HG03439 (cell line): ENCODE data around the gene RNF157.

Source experiments
- ATAC-seq: cut with Tn5 transposase; IDR thresholded peaks from one replicate; pipeline ENCODE4 v1.9.1; 2021; ENCODE audit warnings: mild to moderate bottlenecking, moderate library complexity; ENCODE audit not compliant: unreplicated experiment

RNF157 gene

DNA sequence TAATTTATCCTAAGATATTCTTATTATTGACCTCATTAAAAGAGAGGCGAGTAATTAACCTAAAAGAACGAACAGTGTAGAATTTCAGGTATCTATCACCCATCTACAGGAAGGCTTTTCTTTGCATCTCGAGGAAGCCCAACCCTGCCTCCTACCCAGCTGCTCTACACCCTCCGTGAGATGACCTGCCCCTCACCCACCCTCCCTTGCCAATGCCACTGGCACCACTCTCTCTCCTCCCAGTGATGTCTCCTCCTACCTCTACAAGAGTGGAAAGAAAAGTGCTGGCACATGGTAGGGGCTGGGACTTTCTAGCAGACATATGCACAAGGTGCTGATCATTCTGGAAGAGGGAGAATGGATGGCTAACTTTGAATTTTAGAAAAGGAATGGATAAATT, 76.4 kb downstream of the RNF157 start:
- ATAC-seq = no peak

DNA sequence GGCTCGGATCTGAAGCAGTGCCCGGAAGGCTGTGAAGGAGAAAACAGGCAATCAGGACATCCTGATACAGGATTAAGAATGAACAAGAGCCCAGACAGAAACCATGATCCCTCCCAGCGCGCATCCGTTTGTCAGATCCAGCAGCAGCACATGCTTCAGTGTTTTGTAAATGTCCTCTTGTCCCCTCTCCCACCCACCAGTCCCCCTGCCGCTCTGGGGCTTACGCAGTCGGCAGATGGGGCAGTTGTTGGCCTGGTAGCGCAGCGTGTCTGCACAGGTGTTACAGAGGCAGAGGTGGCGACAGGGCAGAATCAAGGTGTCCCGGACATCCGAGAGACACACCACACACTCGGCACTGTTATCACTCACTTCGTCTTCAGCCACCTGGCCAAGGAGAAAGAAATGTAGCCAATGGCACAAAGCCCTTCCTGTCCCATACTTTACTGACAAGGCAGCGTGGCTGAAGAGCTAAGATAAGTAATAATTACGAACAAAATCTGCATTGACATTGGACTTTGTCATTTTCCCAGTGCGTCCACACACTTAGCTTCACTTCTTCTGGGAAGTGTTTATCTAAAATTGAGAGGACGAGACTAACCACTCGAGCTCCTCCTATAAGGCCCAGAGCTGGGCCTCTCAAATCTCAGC, 78.5 kb downstream of the RNF157 start:
- ATAC-seq = no peak

DNA sequence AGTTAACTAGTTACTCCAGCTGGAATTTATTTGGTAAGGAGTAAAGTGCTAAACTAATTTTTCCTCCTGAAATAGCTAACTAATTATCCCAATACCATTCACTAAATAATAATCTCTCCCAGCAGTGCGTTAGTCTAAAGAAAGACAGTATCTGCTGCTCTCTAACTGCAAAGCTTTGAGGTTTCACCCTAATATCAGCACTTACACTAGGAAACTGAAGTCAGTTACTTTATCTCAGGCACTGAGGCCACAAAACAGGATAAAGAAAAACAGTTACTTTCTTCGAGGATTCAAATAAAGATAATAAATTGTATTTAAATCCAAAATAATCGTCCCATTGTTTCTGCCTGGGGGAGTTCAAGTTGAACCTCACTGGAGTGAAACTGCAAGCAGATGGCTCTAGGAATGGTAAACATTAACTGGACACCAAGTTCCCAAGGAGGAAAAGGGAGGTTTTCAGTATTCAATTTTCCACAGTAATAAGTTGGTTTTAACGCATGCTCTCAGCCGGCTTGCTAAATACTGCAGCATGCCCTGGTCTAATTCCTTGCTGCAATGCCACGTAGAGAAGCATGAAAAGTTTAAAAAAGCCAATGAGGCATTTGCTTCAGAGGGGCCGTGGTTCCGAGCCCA, 79.3 kb downstream of the RNF157 start:
- ATAC-seq = no peak

DNA sequence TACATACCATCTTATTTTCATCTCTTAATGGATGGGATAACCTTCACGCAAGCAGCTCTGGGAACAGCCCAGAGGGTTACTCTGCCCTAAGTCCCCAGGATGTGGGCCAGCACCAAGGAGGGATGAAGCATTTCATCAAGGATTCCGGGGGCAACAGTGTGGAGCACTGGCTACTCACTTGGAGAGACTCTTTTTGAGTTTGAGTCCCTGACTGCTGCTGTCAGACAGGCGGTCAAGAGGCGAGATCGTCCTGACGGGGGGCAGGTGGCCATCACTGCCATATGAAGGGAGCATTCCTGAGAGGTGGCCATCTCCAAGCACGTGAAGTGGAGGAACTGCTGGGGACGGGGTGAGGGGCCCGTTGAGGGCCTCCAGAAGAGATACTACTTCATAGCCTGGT, 81.1 kb downstream of the RNF157 start:
- no peak for ATAC-seq

DNA sequence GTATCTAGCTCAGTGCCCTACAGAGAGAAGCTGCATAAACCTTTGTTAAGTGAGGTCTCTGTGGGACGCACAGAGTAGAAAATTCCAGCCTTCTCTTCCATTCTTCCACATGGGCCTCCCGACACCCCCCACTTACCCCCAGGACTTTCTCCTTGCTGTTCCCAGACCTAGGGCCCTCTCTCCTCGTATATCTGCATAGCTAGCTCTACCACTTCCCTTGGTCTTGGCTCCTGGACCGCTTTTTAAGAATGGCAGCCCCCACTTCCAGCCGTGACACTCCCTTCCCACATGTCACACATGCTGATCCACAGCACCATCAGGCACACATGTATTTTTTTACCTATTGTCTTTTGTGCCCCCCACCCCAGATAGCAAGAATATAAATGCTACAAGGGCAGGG, 82.5 kb downstream of the RNF157 start:
- ATAC-seq = no peak

DNA sequence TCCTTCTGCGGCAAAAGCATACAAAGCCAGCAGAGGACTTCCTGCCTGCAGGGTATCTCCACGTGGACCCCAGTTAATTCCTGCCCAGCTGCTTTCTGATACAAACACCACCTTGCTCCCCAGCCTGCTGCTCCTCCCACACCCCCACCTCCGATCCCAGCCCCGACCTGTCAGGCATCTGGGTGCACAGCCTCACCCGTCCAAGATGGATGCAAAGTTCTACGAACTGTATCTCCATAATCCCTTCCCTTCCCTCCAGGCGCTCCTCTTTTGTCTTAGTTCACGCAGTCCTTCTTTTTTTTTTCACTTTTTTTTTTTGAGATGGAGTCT, 83.7 kb downstream of the RNF157 start:
- no peak for ATAC-seq

DNA sequence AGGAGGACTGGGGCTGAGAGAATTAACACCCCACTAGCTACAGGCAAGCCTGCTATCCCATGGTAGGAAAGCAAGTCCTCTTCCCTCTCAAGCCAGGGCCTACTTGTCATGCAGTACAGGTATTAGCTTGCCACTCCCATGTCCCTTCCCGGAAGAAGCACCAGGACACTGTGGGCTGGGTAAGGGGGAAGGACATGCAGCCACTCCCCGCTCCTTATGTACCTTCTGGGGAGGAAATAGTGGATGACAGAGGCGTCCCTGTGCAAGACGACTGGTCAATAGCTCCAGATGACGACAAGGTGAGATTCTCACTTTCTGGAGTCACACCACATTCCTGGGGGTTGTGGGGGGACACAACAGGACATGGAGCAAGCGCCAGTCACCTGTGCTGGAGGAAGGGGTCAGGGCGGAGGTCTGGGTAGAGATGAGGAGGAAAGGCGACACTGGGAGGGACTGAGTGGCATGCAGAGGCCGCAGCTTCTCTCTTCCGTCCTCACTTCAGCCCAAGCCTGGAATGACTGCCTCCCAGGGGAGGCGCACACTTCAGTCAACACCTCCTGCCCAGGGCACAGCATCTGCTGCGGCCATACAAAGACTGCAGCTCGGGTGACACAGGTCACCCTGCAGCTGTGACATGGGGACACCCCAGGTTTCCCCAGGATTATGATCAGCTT, 84.2 kb downstream of the RNF157 start:
- no peak for ATAC-seq

DNA sequence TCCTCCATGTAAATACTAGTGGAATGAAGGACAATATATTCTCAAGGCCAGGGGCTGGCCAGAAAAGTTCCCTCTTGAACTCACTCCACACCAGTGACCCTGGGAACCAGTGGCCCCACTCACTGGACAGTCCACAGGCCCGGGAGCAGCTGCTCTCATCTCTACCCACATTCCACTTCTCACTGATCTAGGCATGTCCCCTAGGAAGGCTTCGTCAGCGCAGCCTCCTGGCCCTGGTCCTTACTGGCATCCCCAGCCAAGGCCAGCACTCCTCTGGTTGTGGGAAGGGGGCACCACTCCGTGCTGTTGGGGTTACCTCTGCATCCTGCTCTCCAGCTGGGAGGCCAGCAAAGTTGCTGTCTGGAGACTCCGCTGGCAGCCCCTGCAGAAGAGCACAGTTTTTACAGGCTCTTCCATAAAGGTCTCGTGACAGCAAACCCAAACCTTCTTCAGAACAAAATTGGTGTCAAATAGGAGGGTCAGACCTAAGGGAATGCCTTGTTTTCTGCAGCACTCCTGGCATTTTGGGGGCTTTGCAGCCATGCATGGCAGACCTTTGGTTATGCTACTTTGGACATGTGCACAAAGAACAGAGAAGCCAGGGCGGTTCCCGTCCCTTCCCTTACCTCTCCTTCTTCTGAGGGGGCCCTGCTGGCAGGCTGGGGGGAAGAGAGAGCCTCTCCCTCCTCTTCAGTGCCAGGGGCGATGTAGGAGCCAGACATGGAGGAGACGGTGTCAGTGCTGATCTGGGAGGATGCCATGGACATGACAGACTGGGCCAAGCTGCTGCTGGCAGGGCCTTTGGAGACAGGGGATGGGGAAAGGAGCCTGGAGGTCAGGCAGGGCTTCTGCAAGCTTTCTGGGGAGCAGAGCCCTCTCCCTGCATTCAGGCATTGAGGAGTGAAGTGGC, 85.1 kb downstream of the RNF157 start:
- no peak for ATAC-seq

DNA sequence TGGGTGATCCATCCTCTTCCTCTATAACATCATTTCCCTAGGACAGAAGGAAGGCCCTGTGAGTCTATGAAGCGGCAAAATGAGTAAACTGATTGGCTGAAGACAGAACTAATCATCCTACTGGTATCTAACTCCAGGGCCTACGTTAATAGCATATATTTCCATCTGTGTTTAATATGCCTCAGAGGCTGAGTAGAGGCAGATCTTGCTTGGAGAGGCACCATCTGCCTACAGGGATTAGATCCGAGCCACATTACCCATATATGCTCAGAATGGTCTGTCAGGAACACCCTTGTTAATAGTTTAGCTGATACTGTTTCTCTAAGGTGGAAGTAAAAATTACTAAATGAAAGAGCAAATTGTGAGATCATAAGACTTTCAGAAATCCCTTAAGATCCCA, 86.0 kb downstream of the RNF157 start:
- ATAC-seq = no peak

DNA sequence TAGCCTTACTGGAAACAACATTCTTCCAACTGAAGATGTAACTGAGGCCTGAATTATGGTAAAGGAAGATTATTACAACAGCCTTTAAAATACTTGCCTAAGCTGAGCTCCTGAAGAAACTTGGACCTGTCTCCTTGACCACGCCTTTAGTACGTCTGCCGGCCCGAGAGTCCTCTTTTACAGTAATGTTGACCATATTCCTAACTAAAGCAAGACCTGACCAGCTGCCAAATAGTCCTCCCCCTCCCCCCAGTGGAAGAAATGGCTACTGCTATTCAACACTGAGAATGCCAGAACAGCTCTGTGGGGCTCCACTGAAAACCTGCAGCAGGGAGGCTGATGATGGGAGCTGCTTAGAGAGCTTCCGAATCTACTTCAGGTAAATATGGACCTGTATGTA, 86.7 kb downstream of the RNF157 start:
- ATAC-seq = no peak

DNA sequence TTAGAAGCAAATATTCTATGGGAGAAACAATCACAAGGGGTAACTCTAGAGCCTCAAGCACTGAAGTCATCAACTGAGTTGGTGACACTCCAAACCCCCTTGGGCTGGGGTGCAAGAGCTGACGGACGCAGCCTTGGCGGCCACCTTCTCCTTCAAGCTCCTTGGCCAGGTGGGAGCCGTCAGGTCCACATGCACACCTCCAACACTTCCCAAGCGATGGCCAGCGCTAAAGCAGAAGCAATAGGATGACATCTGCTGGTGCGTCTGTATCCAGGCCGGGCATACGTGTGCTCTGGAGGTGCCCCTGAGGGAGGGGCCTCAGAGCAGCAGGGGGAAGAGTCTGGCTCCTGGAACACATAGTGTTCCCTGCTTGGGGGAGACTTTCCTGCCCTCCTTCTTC, 87.1 kb downstream of the RNF157 start:
- no peak for ATAC-seq

DNA sequence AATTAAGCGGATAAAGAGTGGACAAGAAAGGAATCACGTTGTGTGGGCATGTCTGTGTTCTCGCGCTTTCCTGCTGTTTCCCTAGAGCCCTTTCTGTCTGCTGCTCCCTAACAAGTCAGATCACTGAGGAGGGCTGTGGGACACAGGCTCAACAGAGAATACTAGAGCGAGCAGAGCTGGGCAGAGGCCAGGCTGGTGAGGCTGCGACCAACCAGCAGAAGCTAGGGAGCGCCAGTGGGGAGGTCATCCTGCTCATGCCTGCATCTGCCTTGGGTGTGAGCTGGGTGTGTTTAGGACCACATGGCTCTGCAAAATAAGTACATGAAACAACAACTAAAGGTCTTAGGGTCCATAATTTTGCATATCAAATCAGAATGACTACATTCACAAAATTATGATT, 87.7 kb downstream of the RNF157 start:
- no peak for ATAC-seq

DNA sequence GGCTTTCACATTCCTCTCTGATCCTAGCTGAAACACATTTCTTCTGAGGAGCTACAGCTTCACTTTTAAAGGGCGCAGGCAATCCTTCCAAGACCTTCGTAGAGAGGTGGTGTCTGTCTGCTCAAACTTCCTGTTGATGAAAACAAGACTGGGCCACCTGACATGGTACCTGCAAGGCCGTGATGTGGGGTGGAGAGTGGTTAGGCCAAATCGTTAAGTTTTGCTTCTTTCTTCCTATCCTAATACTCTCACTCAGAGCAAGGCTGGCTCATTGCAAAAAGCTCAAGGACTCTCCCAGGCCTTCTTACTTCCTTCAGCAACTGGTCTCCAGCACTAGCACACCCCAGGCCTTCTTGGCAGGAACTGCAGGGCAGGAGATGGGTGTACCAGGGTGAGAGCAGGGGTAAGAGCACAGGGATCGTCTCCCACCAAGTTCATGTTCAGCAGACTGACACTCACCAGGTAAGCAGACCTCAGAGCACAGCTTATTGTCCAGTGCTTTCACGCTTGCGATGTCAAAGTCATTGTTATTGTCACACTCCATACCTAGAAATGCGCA, 88.3 kb downstream of the RNF157 start:
- no peak for ATAC-seq

DNA sequence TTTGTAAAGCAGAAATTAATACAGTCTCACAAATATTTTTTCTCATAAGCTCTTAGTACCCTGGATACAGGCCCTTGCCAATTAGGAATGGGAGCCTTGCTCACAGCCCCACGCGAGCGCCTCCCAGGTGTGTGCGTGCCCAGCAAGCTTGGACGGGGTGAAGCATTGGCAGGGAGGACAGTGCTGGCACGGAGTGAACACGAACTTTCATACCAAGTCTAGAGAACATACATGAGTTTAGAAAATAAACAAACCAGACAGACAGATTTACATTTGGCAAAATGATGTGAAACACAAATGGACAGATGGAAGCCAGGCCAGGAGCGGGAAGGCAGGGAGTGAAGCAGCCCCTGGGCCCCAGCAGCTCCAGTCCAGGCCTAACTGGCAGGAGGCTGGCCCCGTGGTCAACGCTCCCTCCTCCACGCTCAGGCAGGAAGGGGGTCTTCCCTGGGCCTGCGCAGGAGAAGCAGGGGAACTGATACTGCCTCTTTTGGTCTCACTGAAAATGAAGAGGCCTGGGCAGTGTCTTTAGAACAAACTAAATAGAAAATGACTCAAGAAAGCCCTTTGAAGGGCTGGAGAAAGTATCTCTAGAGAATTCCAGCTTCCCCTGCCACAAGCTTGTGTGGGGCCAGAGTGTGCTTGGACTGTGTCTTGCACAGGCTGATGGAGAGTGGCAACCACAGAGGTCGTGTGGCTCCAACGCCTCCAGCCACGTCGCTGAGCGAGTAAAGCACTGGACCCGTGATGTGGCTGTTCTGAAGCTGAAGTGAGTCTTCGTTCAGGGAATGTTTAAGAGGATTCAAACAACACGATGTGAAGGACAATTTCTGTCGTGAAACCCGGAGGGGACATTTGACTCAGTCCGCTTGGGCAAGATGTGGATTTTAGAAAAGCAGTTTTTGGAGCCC, 89.3 kb downstream of the RNF157 start:
- ATAC-seq = no peak

DNA sequence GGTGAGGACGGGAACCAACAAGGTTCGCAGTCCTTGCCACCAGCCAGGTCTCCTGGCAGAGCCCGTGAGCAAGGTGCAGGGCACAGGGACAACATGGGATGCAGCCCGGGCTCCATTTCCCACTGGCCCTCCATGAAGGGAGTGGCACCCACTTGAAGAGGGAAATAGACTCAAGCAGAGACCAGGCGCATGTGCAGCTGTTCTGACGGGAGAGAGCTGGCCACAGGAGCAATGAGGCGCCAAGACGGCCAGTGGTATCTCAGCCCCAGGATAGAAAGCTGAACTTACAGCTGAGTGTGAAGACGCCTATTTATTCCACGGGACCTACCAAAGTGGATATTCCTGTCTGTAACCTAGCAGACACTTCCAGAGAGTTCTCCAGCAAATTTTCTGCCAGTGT, 91.1 kb downstream of the RNF157 start:
- no peak for ATAC-seq

DNA sequence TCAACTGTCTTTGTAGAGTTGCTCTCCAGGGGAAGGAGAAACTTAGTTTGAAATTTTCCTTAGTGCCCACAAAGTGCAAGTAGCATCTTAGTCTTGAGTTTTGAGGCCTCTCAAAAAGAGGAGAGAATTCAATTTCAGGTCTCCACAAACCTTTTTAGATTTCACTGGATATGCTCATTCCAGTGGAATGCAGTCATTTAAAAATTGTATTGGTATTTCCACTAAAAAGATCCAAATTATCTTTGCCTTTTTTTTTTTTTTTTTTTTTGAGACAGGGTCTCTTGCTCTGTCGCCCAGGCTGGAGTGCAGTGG, 92.3 kb downstream of the RNF157 start:
- no peak for ATAC-seq

DNA sequence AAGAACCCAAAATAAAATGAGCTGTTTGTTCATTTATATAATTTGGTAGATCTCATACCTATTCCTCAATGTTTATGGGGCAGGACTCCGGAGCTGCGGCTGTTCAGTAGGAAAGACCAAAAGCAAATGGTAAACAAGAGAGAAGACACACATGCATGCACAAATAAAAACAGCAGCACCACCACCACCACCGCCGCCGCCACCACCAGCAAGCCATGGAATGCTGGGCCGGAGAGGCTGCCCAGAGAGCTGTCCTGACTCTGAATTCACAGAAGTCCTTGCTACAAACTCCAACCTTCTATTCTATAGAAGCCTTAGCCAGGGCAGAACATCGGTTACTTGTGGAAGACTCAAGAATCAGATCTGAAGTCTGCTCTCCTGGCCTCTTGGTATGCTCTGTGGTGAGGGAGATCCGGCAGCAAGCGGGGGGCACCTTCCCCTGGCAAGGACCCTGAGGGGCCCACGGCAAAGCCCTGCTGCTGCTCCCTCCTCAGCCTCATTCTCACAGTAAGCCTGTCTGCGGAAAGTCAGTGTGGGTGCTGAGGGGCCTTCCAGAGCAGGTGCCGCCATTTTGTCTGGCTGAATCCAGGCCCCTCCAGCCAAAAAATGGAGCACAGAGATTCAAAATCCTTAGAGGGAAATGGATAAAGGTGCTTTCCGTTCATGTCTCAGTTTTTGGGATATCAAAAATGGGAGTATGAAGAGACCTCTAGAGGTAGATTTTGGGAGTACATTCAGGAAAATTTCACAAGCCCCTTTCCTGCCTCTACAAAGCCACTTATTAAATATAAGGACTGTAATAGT, 92.9 kb downstream of the RNF157 start:
- ATAC-seq = no peak

DNA sequence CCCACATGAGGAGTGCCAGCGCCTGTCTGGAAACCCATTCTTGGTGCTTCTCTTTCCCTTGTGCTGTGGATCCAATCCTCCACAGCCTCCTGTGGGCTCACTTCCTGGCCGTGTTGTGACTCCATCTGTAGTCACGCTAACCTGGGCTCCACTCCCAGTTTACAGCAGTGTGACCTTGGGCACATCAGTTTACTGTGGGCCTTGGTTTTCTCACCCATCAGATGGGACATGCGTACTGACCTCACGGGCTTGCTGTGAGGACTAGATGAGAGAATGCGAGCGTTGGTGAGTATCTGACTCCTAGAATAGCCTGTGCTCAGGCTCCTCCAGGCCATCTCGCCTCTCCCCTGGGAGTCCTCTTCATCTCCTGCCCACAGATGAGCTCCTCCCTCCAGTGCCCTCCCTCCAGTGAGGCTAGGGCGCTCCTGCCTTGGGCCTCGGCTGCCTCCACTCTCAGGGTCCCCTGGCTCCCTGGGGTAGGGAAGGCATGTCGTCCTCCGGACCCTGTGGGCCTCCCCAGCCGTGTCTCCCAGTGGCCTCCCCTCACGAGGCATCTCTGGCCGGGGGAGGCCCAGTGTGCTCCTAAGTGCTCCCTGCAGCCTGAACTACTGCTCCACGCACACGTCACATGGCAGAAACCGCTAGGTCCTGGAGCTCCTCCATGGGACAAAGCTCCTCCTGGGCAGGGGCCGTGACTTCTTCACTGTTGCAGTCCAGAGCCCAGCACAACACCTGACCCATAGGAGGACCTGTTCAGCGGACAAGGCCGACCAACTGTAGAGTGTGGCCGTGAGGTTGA, 94.0 kb downstream of the RNF157 start:
- ATAC-seq = no peak
